A549 (cell line): ENCODE results near the gene CRELD1. TPM values are rescaled to one million over a fixed set of nuclear protein-coding genes. Genes with fewer than 3 reads are reported as not detected.

Experiments
- ATAC-seq, 2 experiments: fragments of 200-7000 bp in 1 of 2; fragments of >200 bp in 1 of 2; cut with Nextera tagmentation in 1 of 2; cut with Tn5 transposase in 1 of 2; 3 replicates each; pipeline versions ENCODE4 v1.8.0 to v1.9.1; 2018 to 2020; ENCODE audit warnings: mild to moderate bottlenecking in 1 of 2, moderate library complexity in 1 of 2
- CTCF ChIA-PET: fragments of 300-600 bp; sonication (Branson Sonifier 250); formaldehyde crosslinking; extraction: SDS; loops from one replicate; lab custom pipeline; 2021; ENCODE audit warnings: antibody characterized with exemption, inconsistent platforms; lab: Yijun Ruan, JAX
- POLR2A ChIA-PET: fragments of 350-600 bp; formaldehyde crosslinking; extraction: SDS; loops from one replicate; lab custom pipeline; 2021; ENCODE audit warnings: antibody characterized with exemption, inconsistent platforms; lab: Yijun Ruan, JAX
- DNase-seq, 2 experiments: peaks; one replicate each; pipeline versions ENCODE4 v3.0.0 to v3.0.0-alpha.2; 2011 to 2016; ENCODE audit warnings: low read depth in 1 of 2, low spot score in 1 of 2
- FAIRE-seq: peaks from 2 replicates; lab custom pipeline; 2011; peaks lifted over from hg19 to GRCh38; lab: Jason Lieb, UNC
- H3K27ac ChIP-seq, 2 experiments: fragments of >200 bp; sonication (Bioruptor Twin); formaldehyde crosslinking; 3 replicates each; pipeline ENCODE4 v1.5.1; 2016 to 2017
- H3K4me1 ChIP-seq: fragments of >200 bp; sonication (Bioruptor Twin); formaldehyde crosslinking; 3 replicates; pipeline ENCODE4 v1.6.1; 2016
- H3K4me2 ChIP-seq: fragments of >200 bp; sonication (Bioruptor Twin); formaldehyde crosslinking; 3 replicates; pipeline ENCODE4 v1.6.1; 2016
- H3K4me3 ChIP-seq: fragments of >200 bp; sonication (Bioruptor Twin); formaldehyde crosslinking; 3 replicates; pipeline ENCODE4 v1.5.1; 2016
- H3K9me3 ChIP-seq: fragments of >200 bp; sonication (Bioruptor Twin); formaldehyde crosslinking; 3 replicates; pipeline ENCODE4 v1.6.1; 2016
- CBX2 ChIP-seq: fragments of 200-600 bp; sonication (generic); IDR thresholded peaks from 2 replicates; pipeline ENCODE4 v1.6.1; 2016; ENCODE audit warnings: low read depth, mild to moderate bottlenecking, borderline replicate concordance
- EHF ChIP-seq: fragments of 250-450 bp; sonication (Bioruptor Pico); IDR thresholded peaks from 2 replicates; pipeline ENCODE4 v1.5.0; 2020; ENCODE audit warnings: mild to moderate bottlenecking
- ESRRA ChIP-seq: fragments of 150-350 bp; IDR thresholded peaks from 2 replicates; pipeline ENCODE4 v1.6.1; 2014; ENCODE audit warnings: mild to moderate bottlenecking, low read length, borderline replicate concordance
- FOXS1 ChIP-seq: fragments of 250-450 bp; sonication (Bioruptor Pico); IDR thresholded peaks from 2 replicates; pipeline ENCODE4 v1.5.0; 2020; ENCODE audit warnings: mild to moderate bottlenecking, moderate library complexity
- GATA3 ChIP-seq: IDR thresholded peaks from 2 replicates; pipeline ENCODE4 v1.6.1; 2012; ENCODE audit warnings: borderline replicate concordance
- HDAC2 ChIP-seq: fragments of 200-600 bp; sonication (generic); IDR thresholded peaks from 2 replicates; pipeline ENCODE4 v1.6.1; 2016
- HOXB5 ChIP-seq: fragments of 250-450 bp; sonication (Bioruptor Pico); IDR thresholded peaks from 2 replicates; pipeline ENCODE4 v1.5.0; 2020; ENCODE audit warnings: mild to moderate bottlenecking, moderate library complexity
- MAFK ChIP-seq: fragments of 450-650 bp; IDR thresholded peaks from 2 replicates; pipeline ENCODE4 v1.6.1; 2014; ENCODE audit not compliant: partially characterized antibody
- MAZ ChIP-seq: fragments of 150-350 bp; IDR thresholded peaks from 2 replicates; pipeline ENCODE4 v1.6.1; 2014; ENCODE audit warnings: antibody characterized with exemption, low read depth, low read length, borderline replicate concordance
- POLR2AphosphoS2 ChIP-seq: conservative IDR thresholded peaks from 2 replicates; pipeline ENCODE4 v1.6.1; 2012; ENCODE audit warnings: low read length, improper control_type of control experiment, inconsistent platforms
- RAD21 ChIP-seq, 2 experiments: fragments of >200 bp in 1 of 2; sonication (Bioruptor Twin) in 1 of 2; formaldehyde crosslinking in 1 of 2; IDR thresholded peaks in 1 of 2; conservative IDR thresholded peaks in 1 of 2; 2 replicates in 1 of 2; 3 replicates in 1 of 2; pipeline ENCODE4 v1.6.1; 2012 to 2018; ENCODE audit warnings: inconsistent platforms in 1 of 2
- SMC3 ChIP-seq: fragments of >200 bp; sonication (Bioruptor Twin); formaldehyde crosslinking; IDR thresholded peaks from 3 replicates; pipeline ENCODE4 v1.6.1; 2018; ENCODE audit warnings: inconsistent platforms
- SREBF2 ChIP-seq: fragments of 450-650 bp; IDR thresholded peaks from 2 replicates; pipeline ENCODE4 v1.6.1; 2014; ENCODE audit warnings: mild to moderate bottlenecking, moderate library complexity
- TP53 ChIP-seq: fragments of 250-450 bp; sonication (Bioruptor Pico); IDR thresholded peaks from 2 replicates; pipeline ENCODE4 v1.5.0; 2021; ENCODE audit warnings: mild to moderate bottlenecking, moderate library complexity
- ZC3H11A ChIP-seq: fragments of 450-650 bp; IDR thresholded peaks from 2 replicates; pipeline ENCODE4 v1.6.1; 2014; ENCODE audit warnings: antibody characterized with exemption, mild to moderate bottlenecking
- ZSCAN20 ChIP-seq: fragments of 250-450 bp; sonication (Bioruptor Pico); IDR thresholded peaks from 2 replicates; pipeline ENCODE4 v1.8.0; 2022; ENCODE audit warnings: mild to moderate bottlenecking, moderate library complexity
- WGBS: methylation state at CpG from one replicate; pipeline ENCODE4 v1.1.6; 2017; ENCODE audit errors: missing lambda C conversion rate; 5-methylcytosine and 5-hydroxymethylcytosine counted together
- polyA plus RNA-seq, 4 experiments: library from polyadenylated mRNA; depleted of rRNA in 3 of 4; stranded (reverse); fragments of >200 nt; fragmentation: RNase III in 1 of 4; extraction: RNeasy Plus Mini Kit Qiagen cat#74134 plus additional on column Dnase treatment in 1 of 4; gene quantifications; 2 replicates in 3 of 4; 3 replicates in 1 of 4; pipeline ENCODE4 v1.2.3, GENCODE V29; 2011 to 2017
- TF ChIP-seq, protein P1 (sequence below): fragments of >200 bp; sonication (Bioruptor Twin); formaldehyde crosslinking; IDR thresholded peaks from 2 replicates; pipeline ENCODE4 v1.6.1; 2016
- TF ChIP-seq, protein P2 (sequence below): fragments of >200 bp; sonication (Bioruptor Twin); formaldehyde crosslinking; IDR thresholded peaks from 3 replicates; pipeline ENCODE4 v1.5.1; 2016
- TF ChIP-seq, protein P3 (sequence below): fragments of 250-450 bp; sonication (Bioruptor Pico); IDR thresholded peaks from 2 replicates; pipeline ENCODE4 v1.5.0; 2020; ENCODE audit warnings: low read depth, mild to moderate bottlenecking, moderate library complexity
- TF ChIP-seq, protein P4 (sequence below): IDR thresholded peaks from 2 replicates; pipeline ENCODE4 v1.6.1; 2012

The CRELD1 gene
- polyA plus RNA-seq, 2 of the 4 experiments (the other 2 are of a cell fraction): 11.1 to 13.9 TPM

DNA sequence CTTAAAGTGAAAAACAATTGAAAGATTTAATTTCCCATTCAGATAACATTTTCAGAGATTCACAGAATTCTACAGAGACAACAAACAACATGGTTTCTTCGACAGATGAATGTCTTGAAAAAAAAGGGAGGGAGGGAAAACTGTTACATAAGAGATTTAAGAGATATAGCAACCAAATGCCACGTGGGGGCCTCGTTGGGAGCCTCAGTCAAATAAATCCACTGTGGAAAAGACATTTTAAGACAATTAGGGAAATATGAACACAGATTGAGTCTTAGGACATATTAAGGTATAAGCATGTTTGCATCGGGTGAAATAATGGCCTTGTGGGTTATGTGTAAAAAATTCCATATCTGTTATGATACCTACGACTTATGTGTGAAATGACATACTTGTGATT lies 23.6 kb downstream of the CRELD1 start:
- ATAC-seq (no peak), FAIRE-seq (no peak), DNase-seq (no peak)
- H3K4me1 ChIP-seq: peaks cover 11% of the 10 kb centered on the region
- H3K27ac ChIP-seq: no peak overlapping the region
- WGBS: 49% methylated on average over 5 of the region's 5 CpGs
- ChIA-PET POLR2A (no interaction called here), CTCF (interaction anchor here (0.7 to 2.7 kb wide), 3 partner anchors 10 to 331 kb away, joined by 3 to 17 read pairs (median 3); no protein-coding TSS in a partner anchor)
- peak; percentile 31; the same call in 1 of the 3 replicates for TF ChIP-seq SMC3
- TF ChIP-seq RAD21 (conservative IDR thresholded peaks at IDR 0.05 in 1 of 2, IDR thresholded peaks at IDR 0.05 in 1 of 2): peak; percentile 21 to 34; a peak in 1 of 5 replicates
- no peak for TF ChIP-seq SREBF2
- TF ChIP-seq CBX2: no peak
- TF ChIP-seq POLR2AphosphoS2: no peak
- TF ChIP-seq HDAC2: no peak
- TF ChIP-seq GATA3: no peak
- TF ChIP-seq, protein P1, sequence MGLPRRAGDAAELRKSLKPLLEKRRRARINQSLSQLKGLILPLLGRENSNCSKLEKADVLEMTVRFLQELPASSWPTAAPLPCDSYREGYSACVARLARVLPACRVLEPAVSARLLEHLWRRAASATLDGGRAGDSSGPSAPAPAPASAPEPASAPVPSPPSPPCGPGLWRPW: no peak
- TF ChIP-seq ZSCAN20: no peak
- TF ChIP-seq, protein P2, sequence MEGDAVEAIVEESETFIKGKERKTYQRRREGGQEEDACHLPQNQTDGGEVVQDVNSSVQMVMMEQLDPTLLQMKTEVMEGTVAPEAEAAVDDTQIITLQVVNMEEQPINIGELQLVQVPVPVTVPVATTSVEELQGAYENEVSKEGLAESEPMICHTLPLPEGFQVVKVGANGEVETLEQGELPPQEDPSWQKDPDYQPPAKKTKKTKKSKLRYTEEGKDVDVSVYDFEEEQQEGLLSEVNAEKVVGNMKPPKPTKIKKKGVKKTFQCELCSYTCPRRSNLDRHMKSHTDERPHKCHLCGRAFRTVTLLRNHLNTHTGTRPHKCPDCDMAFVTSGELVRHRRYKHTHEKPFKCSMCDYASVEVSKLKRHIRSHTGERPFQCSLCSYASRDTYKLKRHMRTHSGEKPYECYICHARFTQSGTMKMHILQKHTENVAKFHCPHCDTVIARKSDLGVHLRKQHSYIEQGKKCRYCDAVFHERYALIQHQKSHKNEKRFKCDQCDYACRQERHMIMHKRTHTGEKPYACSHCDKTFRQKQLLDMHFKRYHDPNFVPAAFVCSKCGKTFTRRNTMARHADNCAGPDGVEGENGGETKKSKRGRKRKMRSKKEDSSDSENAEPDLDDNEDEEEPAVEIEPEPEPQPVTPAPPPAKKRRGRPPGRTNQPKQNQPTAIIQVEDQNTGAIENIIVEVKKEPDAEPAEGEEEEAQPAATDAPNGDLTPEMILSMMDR: peak; percentile 28; the same call in 2 of the 3 replicates
- no peak for TF ChIP-seq FOXS1 (CRISPR knock-in tag)
- no peak for TF ChIP-seq TP53 (CRISPR knock-in tag)
- TF ChIP-seq MAFK: no peak
- TF ChIP-seq, protein P3, sequence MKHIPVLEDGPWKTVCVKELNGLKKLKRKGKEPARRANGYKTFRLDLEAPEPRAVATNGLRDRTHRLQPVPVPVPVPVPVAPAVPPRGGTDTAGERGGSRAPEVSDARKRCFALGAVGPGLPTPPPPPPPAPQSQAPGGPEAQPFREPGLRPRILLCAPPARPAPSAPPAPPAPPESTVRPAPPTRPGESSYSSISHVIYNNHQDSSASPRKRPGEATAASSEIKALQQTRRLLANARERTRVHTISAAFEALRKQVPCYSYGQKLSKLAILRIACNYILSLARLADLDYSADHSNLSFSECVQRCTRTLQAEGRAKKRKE (CRISPR knock-in tag): no peak
- TF ChIP-seq MAZ: no peak
- TF ChIP-seq, protein P4, sequence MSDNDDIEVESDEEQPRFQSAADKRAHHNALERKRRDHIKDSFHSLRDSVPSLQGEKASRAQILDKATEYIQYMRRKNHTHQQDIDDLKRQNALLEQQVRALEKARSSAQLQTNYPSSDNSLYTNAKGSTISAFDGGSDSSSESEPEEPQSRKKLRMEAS: 0 out of 2 replicates have a peak, but pooled peaks have one; percentile 19
- no peak overlapping the region for H3K4me2 ChIP-seq
- H3K4me3 ChIP-seq: no peak overlapping the region
- no peaks in the 10 kb centered on the region for H3K9me3 ChIP-seq

DNA sequence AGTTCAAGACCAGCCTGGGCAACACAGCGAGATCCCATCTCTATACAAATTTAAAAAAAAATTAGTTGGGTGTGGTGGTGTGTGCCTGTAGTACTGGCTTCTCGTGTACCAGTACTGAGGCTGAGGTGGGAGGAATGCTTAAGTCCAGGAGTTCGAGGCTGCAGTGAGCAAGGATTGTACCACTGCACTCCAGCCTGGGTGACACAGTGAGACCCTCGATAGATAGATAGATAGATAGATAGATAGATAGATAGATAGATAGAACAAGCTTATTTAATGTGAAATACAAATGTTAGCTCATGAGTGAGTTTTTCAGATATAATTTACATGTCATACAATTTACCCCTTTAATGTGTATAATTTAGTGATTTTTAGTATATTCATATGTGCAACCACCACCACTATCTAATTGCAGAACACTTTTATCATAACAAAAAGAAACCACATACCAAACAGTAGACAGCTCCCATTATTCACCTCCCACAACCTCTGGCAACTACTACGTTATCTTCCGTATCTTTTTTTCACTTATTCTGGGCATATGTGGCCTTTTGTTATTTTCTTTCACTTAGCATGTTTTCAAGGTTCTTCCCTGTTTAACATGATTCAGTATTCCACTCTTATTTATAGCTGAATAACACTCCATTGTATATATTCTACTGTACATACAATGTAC lies 31.7 kb downstream of the CRELD1 start:
- 91% methylated on average over 6 of the region's 6 CpGs for WGBS
- DNase-seq (no peak), ATAC-seq (no peak), FAIRE-seq (no peak)
- Histone ChIP-seq H3K4me2 (no peak overlapping the region), H3K9me3 (no peaks in the 10 kb centered on the region), H3K4me1 (peaks cover 14% of the 10 kb centered on the region), H3K27ac (no peak overlapping the region), H3K4me3 (no peak overlapping the region)
- TF ChIP-seq ESRRA: no peak
- TF ChIP-seq EHF: no peak
- TF ChIP-seq, protein P2: no peak
- no peak for TF ChIP-seq HOXB5 (CRISPR knock-in tag)
- no peak for TF ChIP-seq ZC3H11A
- ChIA-PET POLR2A (no interaction called here), CTCF (interaction anchor here (0.6 to 2.3 kb wide), 5 partner anchors 9 to 19 kb away, joined by 3 to 11 read pairs (median 4); no protein-coding TSS in a partner anchor)
